Keratinocyte (primary cell): Measurements from ENCODE around the gene DLAT. TPM values are rescaled to one million over a fixed set of nuclear protein-coding genes. Genes with fewer than 3 reads are reported as not detected.

Experiments used
- DNase-seq: peaks from one replicate; pipeline ENCODE4 v3.0.0-alpha.2; 2011; ENCODE audit warnings: low read depth, missing footprints, low spot score
- FAIRE-seq: peaks from 2 replicates; lab custom pipeline; 2011; peaks lifted over from hg19 to GRCh38; lab: Jason Lieb, UNC
- H2AFZ ChIP-seq: 2 replicates; pipeline ENCODE4 v1.6.0; 2012; ENCODE audit warnings: low read length, control low read depth, inconsistent platforms; ENCODE audit not compliant: control insufficient read depth
- H3K27ac ChIP-seq: 2 replicates; pipeline ENCODE4 v1.5.1; 2011; ENCODE audit warnings: low read length; ENCODE audit not compliant: control insufficient read depth, insufficient read depth
- H3K27me3 ChIP-seq: 3 replicates; pipeline ENCODE4 v1.6.0; 2011; ENCODE audit warnings: low read length; ENCODE audit not compliant: control insufficient read depth, insufficient read depth; ENCODE audit errors: extremely low read depth
- H3K36me3 ChIP-seq, 2 experiments: 2 replicates in 1 of 2; 3 replicates in 1 of 2; pipeline ENCODE4 v1.5.1; 2011; ENCODE audit warnings: low read length in 2 of 2, mild to moderate bottlenecking in 1 of 2; ENCODE audit not compliant: control insufficient read depth in 2 of 2, insufficient read depth in 2 of 2; ENCODE audit errors: extremely low read depth in 1 of 2
- H3K4me1 ChIP-seq: 3 replicates; pipeline ENCODE4 v1.5.1; 2011; ENCODE audit warnings: low read length; ENCODE audit not compliant: control insufficient read depth, insufficient read depth; ENCODE audit errors: extremely low read depth
- H3K4me2 ChIP-seq: 3 replicates; pipeline ENCODE4 v1.6.0; 2011; ENCODE audit warnings: low read depth, low read length; ENCODE audit not compliant: control insufficient read depth, insufficient read depth; ENCODE audit errors: extremely low read depth
- H3K4me3 ChIP-seq, 3 experiments: fragments of 200-600 bp in 1 of 3; sonication (generic) in 1 of 3; 2 replicates in 2 of 3; 3 replicates in 1 of 3; pipeline ENCODE4 v1.5.1; 2011 to 2016; ENCODE audit warnings: low read length in 3 of 3, mild to moderate bottlenecking in 3 of 3, control low read depth in 2 of 3, inconsistent platforms in 1 of 3, low read depth in 1 of 3, mixed read lengths in 1 of 3, mixed run types in 1 of 3, moderate library complexity in 1 of 3; ENCODE audit not compliant: control insufficient read depth in 2 of 3, insufficient read depth in 2 of 3; ENCODE audit errors: extremely low read depth in 1 of 3
- H3K79me2 ChIP-seq: 2 replicates; pipeline ENCODE4 v1.6.0; 2012; ENCODE audit warnings: low read length; ENCODE audit not compliant: control insufficient read depth, insufficient read depth
- H3K9ac ChIP-seq: 3 replicates; pipeline ENCODE4 v1.6.0; 2011; ENCODE audit warnings: low read length; ENCODE audit not compliant: control insufficient read depth, insufficient read depth; ENCODE audit errors: extremely low read depth
- H3K9me1 ChIP-seq: 3 replicates; pipeline ENCODE4 v1.6.0; 2011; ENCODE audit warnings: low read length; ENCODE audit not compliant: control insufficient read depth, insufficient read depth; ENCODE audit errors: extremely low read depth
- H3K9me3 ChIP-seq: 2 replicates; pipeline ENCODE4 v1.5.1; 2012; ENCODE audit warnings: low read depth, low read length; ENCODE audit not compliant: control insufficient read depth
- H4K20me1 ChIP-seq: 3 replicates; pipeline ENCODE4 v1.6.0; 2011; ENCODE audit warnings: low read length; ENCODE audit not compliant: control insufficient read depth, insufficient read depth; ENCODE audit errors: extremely low read depth
- EZH2 ChIP-seq: IDR thresholded peaks from one replicate; pipeline ENCODE4 v1.6.1; 2012; ENCODE audit warnings: inconsistent platforms, mild to moderate bottlenecking, low read length, moderate library complexity
- dilution Hi-C: fragments of 300-500 bp; cut with MboI; formaldehyde crosslinking; loops from one replicate; pipeline ENCODE4 v1.7.0; 2020; ENCODE audit warnings: low sequenced_read_pairs; ENCODE audit not compliant: extremely low pct_ligation_motif_present
- polyA plus RNA-seq, 5 experiments: library from polyadenylated mRNA; depleted of rRNA in 3 of 5; stranded (reverse) in 3 of 5; stranded (forward) in 1 of 5; unstranded in 1 of 5; fragments of >200 nt; gene quantifications; 1 replicate in 1 of 5; 2 replicates in 3 of 5; 3 replicates in 1 of 5; pipeline versions ENCODE4 v1.2.1 to v1.2.3, GENCODE V29; 2011 to 2012; ENCODE audit warnings: missing spikeins in 2 of 5, low read depth in 1 of 5, low replicate concordance in 1 of 5
- TF ChIP-seq, protein P1 (sequence below), 3 experiments: IDR thresholded peaks in 1 of 3; conservative IDR thresholded peaks in 1 of 3; optimal IDR thresholded peaks in 1 of 3; 2 replicates in 2 of 3; 3 replicates in 1 of 3; pipeline versions ENCODE3 to v1.5.1; 2011; ENCODE audit warnings: low read length in 3 of 3, mild to moderate bottlenecking in 3 of 3, moderate library complexity in 2 of 3, control low read depth in 1 of 3, inconsistent platforms in 1 of 3; ENCODE audit not compliant: insufficient read depth in 2 of 3; ENCODE audit errors: extremely low read depth in 1 of 3

DLAT gene
- polyA plus RNA-seq, 1 donor (not counting 4 experiments of a cell fraction or from before 2014, with no cell fraction given), result 41.9 TPM

DNA sequence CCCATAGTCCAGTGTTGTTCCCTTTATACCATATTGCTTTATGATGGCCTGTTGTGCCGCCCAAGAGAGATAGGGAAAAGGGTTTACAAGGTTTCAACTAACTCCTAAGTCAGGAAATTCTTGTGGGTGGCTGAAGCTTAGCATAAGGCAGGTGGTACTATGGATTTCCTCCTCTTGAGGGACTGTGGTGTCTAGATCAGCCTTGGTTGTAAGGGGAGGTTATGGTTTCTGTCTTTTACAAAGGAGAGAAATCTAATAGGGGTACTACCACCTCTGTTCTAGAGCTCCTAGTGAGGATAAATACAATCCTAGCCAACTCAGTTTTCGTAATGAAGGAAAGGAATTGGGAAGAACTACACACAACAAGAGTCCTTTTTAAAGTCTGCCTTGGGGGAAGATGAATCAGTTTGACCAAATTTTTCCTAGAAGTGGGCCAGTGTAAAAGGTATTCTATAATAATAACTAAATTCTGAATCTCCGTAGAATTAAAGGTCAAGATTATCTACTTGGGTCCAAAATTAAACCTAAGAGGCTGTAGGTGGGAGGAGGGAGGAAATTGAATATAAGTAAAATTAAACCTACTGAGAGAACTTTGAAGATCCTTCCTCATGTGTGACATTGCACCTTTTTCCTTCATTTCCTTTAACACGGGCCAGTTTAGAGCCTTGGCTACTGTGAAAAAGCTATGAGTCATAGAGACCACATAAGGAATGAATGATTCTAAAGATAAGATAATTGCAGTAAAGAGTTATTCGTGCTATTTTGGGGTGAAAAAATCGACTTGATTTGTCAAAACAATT, 17.2 kb downstream of the DLAT start:
- DNase-seq (no peak), FAIRE-seq (no peak)
- H2AFZ ChIP-seq, result no peak overlapping the region
- H3K9ac ChIP-seq, result no peak overlapping the region
- H3K4me3 ChIP-seq, result no peak overlapping the region
- H3K4me1 ChIP-seq, result peaks cover 15% of the 10 kb centered on the region
- dilution Hi-C loops, result no loop called here
- no peaks in the 10 kb centered on the region for H4K20me1 ChIP-seq
- H3K9me3 ChIP-seq, result no peaks in the 10 kb centered on the region
- H3K79me2 ChIP-seq, result no peaks in the 10 kb centered on the region
- peaks cover 6% of the 10 kb centered on the region in 2 experiments for H3K36me3 ChIP-seq
- TF ChIP-seq EZH2, result no peak
- TF ChIP-seq, protein P1, sequence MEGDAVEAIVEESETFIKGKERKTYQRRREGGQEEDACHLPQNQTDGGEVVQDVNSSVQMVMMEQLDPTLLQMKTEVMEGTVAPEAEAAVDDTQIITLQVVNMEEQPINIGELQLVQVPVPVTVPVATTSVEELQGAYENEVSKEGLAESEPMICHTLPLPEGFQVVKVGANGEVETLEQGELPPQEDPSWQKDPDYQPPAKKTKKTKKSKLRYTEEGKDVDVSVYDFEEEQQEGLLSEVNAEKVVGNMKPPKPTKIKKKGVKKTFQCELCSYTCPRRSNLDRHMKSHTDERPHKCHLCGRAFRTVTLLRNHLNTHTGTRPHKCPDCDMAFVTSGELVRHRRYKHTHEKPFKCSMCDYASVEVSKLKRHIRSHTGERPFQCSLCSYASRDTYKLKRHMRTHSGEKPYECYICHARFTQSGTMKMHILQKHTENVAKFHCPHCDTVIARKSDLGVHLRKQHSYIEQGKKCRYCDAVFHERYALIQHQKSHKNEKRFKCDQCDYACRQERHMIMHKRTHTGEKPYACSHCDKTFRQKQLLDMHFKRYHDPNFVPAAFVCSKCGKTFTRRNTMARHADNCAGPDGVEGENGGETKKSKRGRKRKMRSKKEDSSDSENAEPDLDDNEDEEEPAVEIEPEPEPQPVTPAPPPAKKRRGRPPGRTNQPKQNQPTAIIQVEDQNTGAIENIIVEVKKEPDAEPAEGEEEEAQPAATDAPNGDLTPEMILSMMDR (optimal IDR thresholded peaks at IDR 0.05 in 1 of 3, IDR thresholded peaks at IDR 0.05 in 1 of 3, conservative IDR thresholded peaks at IDR 0.05 in 1 of 3; ENCODE audit: extremely low read depth in 1 of 3, insufficient read depth in 2 of 3, low read length in 3 of 3), result no peak
- peak overlapping the region; percentile 41 for H3K27ac ChIP-seq
- H3K9me1 ChIP-seq, result no peaks in the 10 kb centered on the region
- H3K27me3 ChIP-seq, result no peaks in the 10 kb centered on the region
- H3K4me2 ChIP-seq, result peak overlapping the region; percentile 20

DNA sequence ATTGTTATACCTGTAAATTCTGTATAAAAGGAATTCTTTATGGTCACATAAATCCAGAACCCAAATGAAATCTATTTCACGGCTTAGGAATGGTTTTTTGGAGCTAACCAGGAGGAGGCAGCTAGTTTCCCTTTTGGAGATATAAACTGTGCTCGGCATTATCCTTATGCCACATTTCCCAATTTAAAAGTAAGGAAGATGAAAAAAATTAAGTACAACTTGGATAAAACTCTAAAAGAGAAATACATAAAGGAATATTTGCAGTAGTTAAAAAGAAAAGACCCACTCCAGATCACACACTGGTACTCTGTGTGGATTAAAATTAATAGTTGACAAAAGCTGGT, 17.7 kb downstream of the DLAT start:
- Histone ChIP-seq H3K79me2 (no peaks in the 10 kb centered on the region), H3K9me3 (no peaks in the 10 kb centered on the region), H2AFZ (no peak overlapping the region), H3K4me3 (no peak overlapping the region), H3K9me1 (no peaks in the 10 kb centered on the region), H3K27ac (no peak overlapping the region), H3K4me1 (peaks cover 15% of the 10 kb centered on the region), H3K9ac (no peak overlapping the region), H3K4me2 (no peak overlapping the region), H4K20me1 (no peaks in the 10 kb centered on the region), H3K36me3 (peaks cover under 1 to 5% of the 10 kb centered on the region in 2 experiments), H3K27me3 (no peaks in the 10 kb centered on the region)
- dilution Hi-C loops, result no loop called here
- FAIRE-seq (no peak), DNase-seq (no peak)
- TF ChIP-seq, protein P1 (optimal IDR thresholded peaks at IDR 0.05 in 1 of 3, IDR thresholded peaks at IDR 0.05 in 1 of 3, conservative IDR thresholded peaks at IDR 0.05 in 1 of 3; ENCODE audit: extremely low read depth in 1 of 3, insufficient read depth in 2 of 3, low read length in 3 of 3), result no peak
- TF ChIP-seq EZH2, result no peak
